ENCODE measurements around the gene GAS7. TPM values are rescaled to one million over a fixed set of nuclear protein-coding genes. Genes with fewer than 3 reads are reported as not detected.

The GAS7 gene
- total and polyA plus RNA-seq, 2 donors (not counting 1 experiment from before 2014, with no cell fraction given), result 3.4 to 13.6 TPM

- H3K36me3 ChIP-seq (replicated peaks in 1 of 2; ENCODE audit: control extremely low read depth in 1 of 2, control insufficient read depth in 1 of 2, extremely low read depth in 1 of 2, insufficient read depth in 2 of 2, low read length in 1 of 2), result no peaks in the 10 kb centered on the region
- no peak overlapping the region for H3K4me3 Mint-ChIP-seq
- H2AFZ ChIP-seq (ENCODE audit: insufficient read depth, low read depth, low read length, poor library complexity, severe bottlenecking), result no peak overlapping the region
- no peaks in the 10 kb centered on the region for H3K79me2 ChIP-seq (ENCODE audit: control insufficient read depth, insufficient read depth, low read length)
- H3K27me3 Mint-ChIP-seq, result no peaks in the 10 kb centered on the region
- WGBS (ENCODE audit: insufficient coverage), result 91% methylated on average over 7 of the region's 13 CpGs
- peaks cover 3% of the 10 kb centered on the region for H3K4me1 Mint-ChIP-seq
- no peak overlapping the region for H3K4me2 ChIP-seq (replicated peaks; ENCODE audit: low read depth, low read length, poor library complexity, severe bottlenecking)
- no peaks in the 10 kb centered on the region for H3K9me3 Mint-ChIP-seq (ENCODE audit: insufficient read depth)
- H3K4me1 ChIP-seq (ENCODE audit: control insufficient read depth in 2 of 2, insufficient read depth in 2 of 2, low read length in 2 of 2), result no peaks in the 10 kb centered on the region
- POLR2A ChIA-PET, result interaction anchor here (0.5 kb wide), 1 partner anchor 48 kb away, joined by 3 read pairs; no protein-coding TSS in a partner anchor
- DNase-seq (no peak), ATAC-seq (ENCODE audit: low read depth) (no peak)
- H4K20me1 ChIP-seq (ENCODE audit: control insufficient read depth, insufficient read depth, low read length, poor library complexity, severe bottlenecking), result no peaks in the 10 kb centered on the region
- H3K9ac ChIP-seq (ENCODE audit: low read length), result no peak overlapping the region
- no peak overlapping the region for H3K4me3 ChIP-seq (ENCODE audit: control extremely low read depth in 1 of 5, extremely low read depth in 1 of 5, insufficient read depth in 1 of 5, low read depth in 2 of 5, low read length in 4 of 5)
- H3K27ac ChIP-seq (ENCODE audit: low read length in 2 of 2), result no peak overlapping the region
- H3K27me3 ChIP-seq (replicated peaks in 1 of 4; ENCODE audit: control extremely low read depth in 1 of 4, control insufficient read depth in 3 of 4, insufficient read depth in 4 of 4, low read length in 3 of 4), result no peaks in the 10 kb centered on the region
- TF ChIP-seq EZH2 (IDR thresholded peaks at IDR 0.05; ENCODE audit: borderline replicate concordance, insufficient read depth, low read depth, low read length, poor library complexity, severe bottlenecking) (no peak), CTCF (IDR thresholded peaks at IDR 0.05) (no peak)
- H3K9me3 ChIP-seq (ENCODE audit: control extremely low read depth in 1 of 3, control insufficient read depth in 2 of 3, insufficient read depth in 1 of 3, low read length in 2 of 3), result no peaks in the 10 kb centered on the region
- no peak overlapping the region for H3K27ac Mint-ChIP-seq
- CTCF ChIA-PET, result interaction anchor here (1.4 to 7.0 kb wide), 2 partner anchors 298 to 688 kb away, joined by 4 to 137 read pairs; no protein-coding TSS in a partner anchor
- intact Hi-C loops (cut with micrococcal nuclease), result no loop called here
These were observed 269.6 kb downstream of the GAS7 start for GRCh38 chr17:9928601-9929333.

GRCh38 chr17:9926150-9926804 lies 272.1 kb downstream of the GAS7 start:
- DNase-seq, result no peak
- H3K27ac ChIP-seq (ENCODE audit: low read length in 2 of 2), result no peak overlapping the region
- H3K9me3 Mint-ChIP-seq (ENCODE audit: insufficient read depth), result no peaks in the 10 kb centered on the region
- no peak overlapping the region for H3K4me2 ChIP-seq (replicated peaks; ENCODE audit: low read depth, low read length, poor library complexity, severe bottlenecking)
- ChIA-PET CTCF (interaction anchor here (0.6 to 7.0 kb wide), 13 partner anchors 9 to 720 kb away, joined by 3 to 137 read pairs (median 6); no protein-coding TSS in a partner anchor), POLR2A (no interaction called here)
- no peak for ATAC-seq (ENCODE audit: low read depth)
- no peaks in the 10 kb centered on the region for H4K20me1 ChIP-seq (ENCODE audit: control insufficient read depth, insufficient read depth, low read length, poor library complexity, severe bottlenecking)
- no peak overlapping the region for H3K9ac ChIP-seq (ENCODE audit: low read length)
- no peak overlapping the region for H3K4me3 ChIP-seq (ENCODE audit: control extremely low read depth in 1 of 5, extremely low read depth in 1 of 5, insufficient read depth in 1 of 5, low read depth in 2 of 5, low read length in 4 of 5)
- peaks cover 3% of the 10 kb centered on the region for H3K4me1 Mint-ChIP-seq
- intact Hi-C loops (cut with micrococcal nuclease), result no loop called here
- H3K79me2 ChIP-seq (ENCODE audit: control insufficient read depth, insufficient read depth, low read length), result no peaks in the 10 kb centered on the region
- no peak overlapping the region for H2AFZ ChIP-seq (ENCODE audit: insufficient read depth, low read depth, low read length, poor library complexity, severe bottlenecking)
- no peaks in the 10 kb centered on the region for H3K27me3 Mint-ChIP-seq
- H3K4me3 Mint-ChIP-seq, result no peak overlapping the region
- no peak for TF ChIP-seq CTCF (IDR thresholded peaks at IDR 0.05)
- no peak for TF ChIP-seq EZH2 (IDR thresholded peaks at IDR 0.05; ENCODE audit: borderline replicate concordance, insufficient read depth, low read depth, low read length, poor library complexity, severe bottlenecking)
- WGBS (ENCODE audit: insufficient coverage), result 90% methylated on average over 20 of the region's 21 CpGs
- H3K27ac Mint-ChIP-seq, result no peak overlapping the region
- no peaks in the 10 kb centered on the region for H3K36me3 ChIP-seq (replicated peaks in 1 of 2; ENCODE audit: control extremely low read depth in 1 of 2, control insufficient read depth in 1 of 2, extremely low read depth in 1 of 2, insufficient read depth in 2 of 2, low read length in 1 of 2)
- H3K27me3 ChIP-seq (replicated peaks in 1 of 4; ENCODE audit: control extremely low read depth in 1 of 4, control insufficient read depth in 3 of 4, insufficient read depth in 4 of 4, low read length in 3 of 4), result no peaks in the 10 kb centered on the region
- H3K9me3 ChIP-seq (ENCODE audit: control extremely low read depth in 1 of 3, control insufficient read depth in 2 of 3, insufficient read depth in 1 of 3, low read length in 2 of 3), result no peaks in the 10 kb centered on the region
- no peaks in the 10 kb centered on the region for H3K4me1 ChIP-seq (ENCODE audit: control insufficient read depth in 2 of 2, insufficient read depth in 2 of 2, low read length in 2 of 2)

Data from B cell (primary cell).